ENCODE results near the gene TCF23. TPM values are rescaled to one million over a fixed set of nuclear protein-coding genes. Genes with fewer than 3 reads are reported as not detected.
A peak's percentile ranks its signal among the peaks of the same experiment; 100 is the strongest.

TCF23 gene
- total RNA-seq, 1 experiment from 2014 or later: not detected

- no peak for DNase-seq (ENCODE audit: low read depth)
These were observed 19.9 kb upstream of the TCF23 start for GRCh38 chr2:27128668-27129571.

- DNase-seq (ENCODE audit: low read depth): no peak
These were observed 18.4 kb upstream of the TCF23 start for GRCh38 chr2:27130396-27130795.

- DNase-seq (ENCODE audit: low read depth): no peak
These were observed 17.4 kb upstream of the TCF23 start for GRCh38 chr2:27131429-27131828.

- DNase-seq (ENCODE audit: low read depth): no peak
These were observed 15.5 kb upstream of the TCF23 start for GRCh38 chr2:27133195-27133875.

- DNase-seq (ENCODE audit: low read depth): peak; percentile 91
These were observed 14.7 kb upstream of the TCF23 start, which contains the start of gene PREB for GRCh38 chr2:27133905-27134780. Gene PREB, minus strand, starts transcription at chr2:27134636. Its CDS starts 215 bp downstream, at chr2:27134421.

- DNase-seq (ENCODE audit: low read depth): no peak
These were observed 13.9 kb upstream of the TCF23 start for GRCh38 chr2:27134781-27135477.

GRCh38 chr2:27135478-27135955 lies 13.3 kb upstream of the TCF23 start:
- DNase-seq (ENCODE audit: low read depth): peak; percentile 10

- DNase-seq (ENCODE audit: low read depth): no peak
These were observed 12.1 kb upstream of the TCF23 start for GRCh38 chr2:27136751-27137150.

- no peak for DNase-seq (ENCODE audit: low read depth)
These were observed 11.4 kb upstream of the TCF23 start for GRCh38 chr2:27137322-27137935.

- no peak for DNase-seq (ENCODE audit: low read depth)
These were observed 10.7 kb upstream of the TCF23 start for GRCh38 chr2:27138111-27138510.

- no peak for DNase-seq (ENCODE audit: low read depth)
These were observed 9.5 kb upstream of the TCF23 start, which contains the start of gene PRR30 for GRCh38 chr2:27139310-27139709. Gene PRR30, minus strand, starts transcription at chr2:27139410. Its CDS starts 1,081 bp downstream, at chr2:27138329.

- DNase-seq (ENCODE audit: low read depth): no peak
These were observed 5.5 kb upstream of the TCF23 start for GRCh38 chr2:27143285-27143684.

- no peak for DNase-seq (ENCODE audit: low read depth)
These were observed 3.1 kb upstream of the TCF23 start for GRCh38 chr2:27145682-27146081.

GRCh38 chr2:27147935-27148334 lies 869 bp upstream of the TCF23 start:
- no peak for DNase-seq (ENCODE audit: low read depth)

- DNase-seq (ENCODE audit: low read depth): no peak
These were observed 984 bp downstream of the TCF23 start for GRCh38 chr2:27149570-27150405.

- DNase-seq (ENCODE audit: low read depth): no peak
These were observed 1.9 kb downstream of the TCF23 start for GRCh38 chr2:27150639-27151230.

- DNase-seq (ENCODE audit: low read depth): no peak
These were observed 3.4 kb downstream of the TCF23 start for GRCh38 chr2:27152102-27152795.

- DNase-seq (ENCODE audit: low read depth): peak; percentile 34
These were observed 4.1 kb downstream of the TCF23 start for GRCh38 chr2:27152796-27153464.

Data from M059J (cell line).